Neural cell (in vitro differentiated cells): Measurements from ENCODE around the gene SHMT1. TPM values are rescaled to one million over a fixed set of nuclear protein-coding genes. Genes with fewer than 3 reads are reported as not detected.

Experiments used
- H2AFZ ChIP-seq: fragments of 200-600, 300-800 bp; sonication (generic), shearing (Covaris generic); 2 replicates; pipeline ENCODE4 v1.6.0; 2014; ENCODE audit warnings: low read depth, mild to moderate bottlenecking, antibody characterized with exemption, low read length, moderate library complexity
- H3F3A ChIP-seq: fragments of 200-600 bp; shearing (Covaris generic); 2 replicates; pipeline ENCODE4 v1.6.1; 2016; ENCODE audit warnings: mild to moderate bottlenecking, moderate library complexity, mixed read lengths, antibody characterized with exemption, low read length; ENCODE audit not compliant: insufficient read depth, poor library complexity, severe bottlenecking
- H3K27ac ChIP-seq: fragments of 200-600, 300-800 bp; sonication (generic), shearing (Covaris generic); 2 replicates; pipeline ENCODE4 v1.5.1; 2014; ENCODE audit warnings: mild to moderate bottlenecking, low read length, moderate library complexity
- H3K27me3 ChIP-seq: fragments of 300-800, 200-600 bp; sonication (generic), shearing (Covaris generic); 2 replicates; pipeline ENCODE4 v1.6.0; 2014; ENCODE audit warnings: mild to moderate bottlenecking, low read depth, low read length, moderate library complexity; ENCODE audit not compliant: insufficient read depth
- H3K36me3 ChIP-seq: fragments of 300-800, 200-600 bp; sonication (generic), shearing (Covaris generic); 2 replicates; pipeline ENCODE4 v1.5.1; 2014; ENCODE audit warnings: mild to moderate bottlenecking, antibody characterized with exemption, low read length, moderate library complexity; ENCODE audit not compliant: insufficient read depth
- H3K4me2 ChIP-seq: fragments of 300-800, 200-600 bp; sonication (generic), shearing (Covaris generic); 2 replicates; pipeline ENCODE4 v1.6.0; 2014; ENCODE audit warnings: mild to moderate bottlenecking, low read length
- H3K4me3 ChIP-seq: fragments of 300-800, 200-600 bp; sonication (generic), shearing (Covaris generic); 2 replicates; pipeline ENCODE4 v1.5.1; 2014; ENCODE audit warnings: mild to moderate bottlenecking, low read length, moderate library complexity
- H3K79me2 ChIP-seq: fragments of 200-600 bp; shearing (Covaris generic); replicated peaks from 2 replicates; pipeline ENCODE4 v1.6.0; 2014; ENCODE audit warnings: mild to moderate bottlenecking, low read length, moderate library complexity; ENCODE audit not compliant: insufficient read depth
- H3K9ac ChIP-seq: fragments of 300-800, 200-600 bp; sonication (generic), shearing (Covaris generic); 2 replicates; pipeline ENCODE4 v1.6.1; 2016; ENCODE audit warnings: mild to moderate bottlenecking, low read length, mixed read lengths
- H3K9me2 ChIP-seq: fragments of 200-600 bp; shearing (Covaris generic); 2 replicates; pipeline ENCODE4 v1.6.1; 2016; ENCODE audit warnings: mild to moderate bottlenecking, low read length, mixed read lengths; ENCODE audit not compliant: insufficient read depth
- H3K9me3 ChIP-seq: fragments of 200-600, 300-800 bp; sonication (generic), shearing (Covaris generic); 2 replicates; pipeline ENCODE4 v1.6.1; 2016; ENCODE audit warnings: mild to moderate bottlenecking, mixed run types, low read length, moderate library complexity, mixed read lengths
- H4K20me1 ChIP-seq: fragments of 200-600 bp; shearing (Covaris generic); 2 replicates; pipeline ENCODE4 v1.6.1; 2016; ENCODE audit warnings: mild to moderate bottlenecking, mixed run types; ENCODE audit not compliant: insufficient read depth
- CTCF ChIP-seq: fragments of 450-650 bp; IDR thresholded peaks from 2 replicates; pipeline ENCODE4 v1.5.1; 2014; ENCODE audit warnings: antibody characterized with exemption, mild to moderate bottlenecking, moderate library complexity; ENCODE audit not compliant: poor library complexity, severe bottlenecking
- EP300 ChIP-seq: fragments of 450-650 bp; conservative IDR thresholded peaks from 2 replicates; pipeline ENCODE4 v1.6.1; 2014; ENCODE audit warnings: antibody characterized with exemption, mild to moderate bottlenecking, moderate library complexity; ENCODE audit not compliant: poor library complexity, severe bottlenecking
- EZH2 ChIP-seq: fragments of 200-600, 300-800 bp; shearing (Covaris generic), sonication (generic); IDR thresholded peaks from 2 replicates; pipeline ENCODE4 v1.6.1; 2014; ENCODE audit warnings: antibody characterized with exemption, low read length, borderline replicate concordance, mild to moderate bottlenecking; ENCODE audit not compliant: insufficient read depth, poor library complexity, severe bottlenecking
- MXI1 ChIP-seq: fragments of 450-650 bp; conservative IDR thresholded peaks from 2 replicates; pipeline ENCODE4 v1.6.1; 2014; ENCODE audit warnings: antibody characterized with exemption, mild to moderate bottlenecking; ENCODE audit not compliant: poor library complexity, severe bottlenecking
- POLR2AphosphoS5 ChIP-seq: IDR thresholded peaks from 2 replicates; pipeline ENCODE4 v1.6.1; 2012
- RAD21 ChIP-seq: fragments of 450-650 bp; conservative IDR thresholded peaks from 2 replicates; pipeline ENCODE4 v1.6.1; 2014; ENCODE audit warnings: antibody characterized with exemption, mild to moderate bottlenecking, moderate library complexity
- REST ChIP-seq: IDR thresholded peaks from 2 replicates; pipeline ENCODE4 v1.6.1; 2012; ENCODE audit warnings: borderline replicate concordance
- SMC3 ChIP-seq: fragments of 450-650 bp; conservative IDR thresholded peaks from 2 replicates; pipeline ENCODE4 v1.6.1; 2014; ENCODE audit warnings: antibody characterized with exemption, mild to moderate bottlenecking, moderate library complexity; ENCODE audit not compliant: poor library complexity
- TAF1 ChIP-seq: IDR thresholded peaks from 2 replicates; pipeline ENCODE4 v1.6.1; 2012; ENCODE audit warnings: low read depth
- polyA plus RNA-seq: library from polyadenylated mRNA; depleted of rRNA; stranded (reverse); fragments of >200 nt; gene quantifications from 2 replicates; pipeline ENCODE4 v1.2.3, GENCODE V29; 2014

Gene SHMT1
- polyA plus RNA-seq, 1 donor from 2014 or later: 4.5 TPM

- Histone ChIP-seq H3K9ac (no peak overlapping the region), H4K20me1 (no peaks in the 10 kb centered on the region), H3K27me3 (no peaks in the 10 kb centered on the region), H3K36me3 (no peaks in the 10 kb centered on the region), H2AFZ (no peak overlapping the region), H3F3A (no peaks in the 10 kb centered on the region), H3K9me3 (no peaks in the 10 kb centered on the region), H3K4me3 (no peak overlapping the region), H3K4me2 (no peak overlapping the region), H3K79me2 (no peaks in the 10 kb centered on the region), H3K9me2 (no peaks in the 10 kb centered on the region), H3K27ac (no peak overlapping the region)
- TF ChIP-seq EP300: no peak
- TF ChIP-seq MXI1: no peak
- no peak for TF ChIP-seq CTCF
- TF ChIP-seq SMC3: no peak
- TF ChIP-seq POLR2AphosphoS5: no peak
- TF ChIP-seq REST: no peak
- no peak for TF ChIP-seq RAD21
- no peak for TF ChIP-seq EZH2
- TF ChIP-seq TAF1: no peak
These were observed 5.6 kb upstream of the SHMT1 start for GRCh38 chr17:18368946-18369345.

- H3K79me2 ChIP-seq: no peaks in the 10 kb centered on the region
- H3K4me2 ChIP-seq: no peak overlapping the region
- H3K27me3 ChIP-seq: no peaks in the 10 kb centered on the region
- no peaks in the 10 kb centered on the region for H4K20me1 ChIP-seq
- TF ChIP-seq TAF1 (no peak), POLR2AphosphoS5 (no peak), EZH2 (no peak), MXI1 (no peak), CTCF (no peak), SMC3 (no peak), RAD21 (no peak)
- no peaks in the 10 kb centered on the region for H3K9me3 ChIP-seq
- no peak overlapping the region for H3K9ac ChIP-seq
- no peaks in the 10 kb centered on the region for H3K36me3 ChIP-seq
- no peak overlapping the region for H3K4me3 ChIP-seq
- H2AFZ ChIP-seq: no peak overlapping the region
- no peak overlapping the region for H3K27ac ChIP-seq
- H3F3A ChIP-seq: no peaks in the 10 kb centered on the region
- H3K9me2 ChIP-seq: no peaks in the 10 kb centered on the region
These were observed 816 bp upstream of the SHMT1 start for GRCh38 chr17:18364166-18364565.
